Stimulated activated CD8-positive, alpha-beta memory T cell treated with anti-CD3 and anti-CD28 coated beads, Interleukin-12 subunit alpha, Interleukin-12 subunit beta, amount 100 ng/mL, for 24 hours (primary cell): ENCODE results near the gene ZFAND3.

Experiments used
- DNase-seq: peaks from one replicate; pipeline ENCODE4 v3.0.0-alpha.2; 2020; ENCODE audit errors: extremely low read depth

ZFAND3 gene

GRCh38 chr6:38153798-38154345 lies 334.3 kb downstream of the ZFAND3 start:
- DNase-seq, result no peak

GRCh38 chr6:38154731-38155130 lies 335.2 kb downstream of the ZFAND3 start:
- no peak for DNase-seq

- no peak for DNase-seq
Measured at GRCh38 chr6:38155144-38155543, 335.6 kb downstream of the ZFAND3 start.

DNA sequence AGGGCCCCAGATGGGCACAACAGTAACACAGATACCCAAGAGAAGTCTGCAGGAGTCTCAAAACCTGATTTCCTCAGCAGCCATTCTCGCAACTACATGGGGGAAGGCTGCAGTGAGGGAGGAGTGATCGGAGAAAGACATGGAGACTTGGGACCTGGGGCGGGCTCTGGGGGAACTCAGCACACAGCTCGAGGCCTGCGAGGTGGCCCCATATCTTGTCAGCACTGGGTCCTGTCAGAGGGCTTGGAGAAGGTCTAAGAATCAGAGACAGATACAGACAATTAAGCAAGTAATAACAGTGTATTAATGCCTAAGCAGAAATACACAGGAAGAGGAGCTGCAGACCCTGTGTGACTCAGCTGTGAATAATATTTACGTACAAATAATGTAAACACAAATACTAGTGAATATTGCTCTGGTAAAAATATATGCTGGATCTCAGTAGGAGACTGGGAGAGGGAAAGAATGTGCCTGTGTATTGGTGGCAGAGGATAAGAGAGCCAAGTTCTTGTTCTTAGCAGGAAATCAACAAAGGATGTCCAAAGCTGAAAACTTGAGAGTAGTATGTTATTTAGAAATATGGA lies 336.2 kb downstream of the ZFAND3 start:
- DNase-seq, result no peak

DNA sequence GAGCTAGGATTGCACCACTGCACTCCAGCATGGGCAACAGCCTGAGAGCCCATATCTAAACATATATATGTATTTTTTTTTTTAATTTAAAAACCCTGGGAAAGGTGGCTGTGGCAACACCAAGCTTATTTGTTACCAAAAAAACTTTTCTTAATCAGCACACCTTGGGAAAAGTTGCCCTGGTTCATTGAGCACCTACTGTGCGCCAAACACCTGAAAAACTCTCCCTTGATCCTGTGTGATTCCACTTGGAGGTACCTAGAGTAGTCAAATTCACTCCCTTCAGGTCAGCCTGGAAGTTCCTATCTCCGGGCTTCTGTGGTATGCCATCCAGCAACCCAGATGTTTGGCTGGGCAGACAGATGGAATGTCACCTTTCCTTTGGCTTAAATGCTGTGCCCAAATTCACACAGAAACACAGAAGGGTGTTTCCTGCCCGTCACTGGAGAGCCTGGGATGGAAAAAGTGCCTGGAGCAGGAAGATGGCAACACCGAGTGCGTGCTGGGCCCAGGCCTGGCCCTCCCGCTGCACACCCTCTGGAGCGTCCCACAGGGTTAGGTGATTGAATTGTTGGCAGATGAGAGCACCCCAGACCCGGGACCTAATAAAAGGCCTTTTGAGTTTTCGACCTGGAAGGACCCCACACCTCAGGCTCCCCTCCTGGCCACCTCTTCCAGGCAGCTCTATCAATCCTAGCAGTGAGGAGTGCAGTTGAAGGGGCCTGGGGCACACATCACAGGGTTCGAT lies 337.5 kb downstream of the ZFAND3 start:
- DNase-seq, result no peak

DNA sequence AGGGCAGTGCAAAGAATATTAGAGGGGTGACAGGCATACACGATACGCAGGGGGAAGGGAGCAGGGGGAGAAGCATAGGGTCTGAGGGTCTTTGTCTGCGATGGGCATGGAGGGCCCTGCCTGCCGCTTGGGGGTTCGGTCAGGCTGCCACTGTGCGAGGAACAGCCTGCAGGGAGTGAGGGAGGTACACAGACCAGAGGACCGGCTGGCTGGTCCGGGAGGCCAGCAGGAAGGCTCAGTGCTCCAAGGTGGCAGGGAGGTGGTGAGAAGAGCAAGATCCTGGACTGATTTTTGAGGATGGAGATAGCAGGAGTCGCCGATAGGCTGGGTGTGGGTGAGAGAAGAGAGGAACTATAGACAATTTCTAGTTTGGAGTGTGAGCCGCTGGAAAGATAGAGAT lies 338.4 kb downstream of the ZFAND3 start:
- DNase-seq, result no peak

DNA sequence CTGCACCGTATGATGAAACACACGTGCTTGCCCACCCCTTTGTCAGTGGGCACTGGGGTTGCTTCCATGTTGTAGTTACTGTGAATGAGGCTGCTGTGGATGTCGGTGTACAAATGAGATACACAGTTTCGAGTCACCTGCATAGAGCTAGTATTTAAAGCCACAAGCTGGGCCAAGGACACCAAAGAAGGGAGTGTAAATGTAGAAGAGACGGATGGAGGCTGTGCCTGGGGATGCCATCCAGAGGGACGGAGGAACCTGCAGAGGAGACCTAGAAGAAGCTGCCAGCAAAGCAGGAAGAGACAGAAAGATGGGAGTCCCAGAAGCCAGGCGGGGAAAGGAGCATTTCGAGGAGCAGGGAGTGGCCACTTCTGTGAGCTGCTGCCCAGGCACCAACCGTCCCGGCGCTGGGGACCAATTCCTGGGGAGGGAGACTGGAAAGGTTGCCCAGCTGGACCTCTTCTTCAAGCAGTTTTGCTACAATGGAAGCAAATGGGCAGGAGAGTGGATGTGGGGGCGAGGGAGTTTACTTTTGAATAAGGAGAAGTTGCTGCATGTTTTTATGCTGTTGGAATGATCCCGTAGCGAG lies 339.3 kb downstream of the ZFAND3 start:
- DNase-seq, result no peak

- no peak for DNase-seq
Measured at GRCh38 chr6:38159596-38159995, 340.1 kb downstream of the ZFAND3 start.

DNA sequence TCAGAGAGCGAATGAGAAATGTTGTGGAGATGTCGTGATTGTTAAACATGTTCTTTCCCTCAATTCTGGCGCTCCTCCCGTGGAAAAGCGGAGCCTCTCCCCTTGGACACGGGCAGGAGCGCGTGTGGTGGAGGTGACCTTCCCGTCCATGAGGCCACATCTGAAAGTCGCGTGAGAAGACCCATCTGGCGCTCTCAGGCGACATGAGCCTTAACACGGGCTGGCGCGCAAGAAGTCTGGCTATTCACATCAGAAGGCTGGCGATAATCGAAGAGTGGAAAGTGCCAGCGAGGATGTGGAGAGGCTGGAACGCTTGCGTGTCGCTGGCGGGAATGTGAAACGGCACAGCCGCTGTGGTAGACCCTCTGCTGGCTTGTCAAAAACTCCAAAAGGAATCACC lies 341.3 kb downstream of the ZFAND3 start:
- DNase-seq, result no peak

DNA sequence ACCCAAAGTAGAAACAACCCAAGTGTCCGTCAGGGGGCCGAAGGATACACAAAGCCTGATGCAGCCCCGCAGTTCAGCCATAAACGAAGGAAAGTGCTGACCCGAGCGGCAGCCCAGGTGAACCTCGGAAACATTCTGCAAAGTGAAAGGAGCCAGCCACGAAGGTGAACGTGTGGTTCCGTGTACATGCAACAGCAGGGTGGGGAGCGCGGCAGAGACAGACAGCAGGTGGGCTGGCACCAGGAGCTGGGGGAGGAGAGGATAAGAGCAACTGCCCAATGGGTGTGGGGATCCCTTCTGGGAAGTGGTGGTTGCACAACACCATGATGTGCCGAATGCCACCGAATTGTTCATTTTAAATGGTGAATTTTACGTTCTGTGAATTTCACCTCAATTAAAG lies 341.8 kb downstream of the ZFAND3 start:
- no peak for DNase-seq

DNA sequence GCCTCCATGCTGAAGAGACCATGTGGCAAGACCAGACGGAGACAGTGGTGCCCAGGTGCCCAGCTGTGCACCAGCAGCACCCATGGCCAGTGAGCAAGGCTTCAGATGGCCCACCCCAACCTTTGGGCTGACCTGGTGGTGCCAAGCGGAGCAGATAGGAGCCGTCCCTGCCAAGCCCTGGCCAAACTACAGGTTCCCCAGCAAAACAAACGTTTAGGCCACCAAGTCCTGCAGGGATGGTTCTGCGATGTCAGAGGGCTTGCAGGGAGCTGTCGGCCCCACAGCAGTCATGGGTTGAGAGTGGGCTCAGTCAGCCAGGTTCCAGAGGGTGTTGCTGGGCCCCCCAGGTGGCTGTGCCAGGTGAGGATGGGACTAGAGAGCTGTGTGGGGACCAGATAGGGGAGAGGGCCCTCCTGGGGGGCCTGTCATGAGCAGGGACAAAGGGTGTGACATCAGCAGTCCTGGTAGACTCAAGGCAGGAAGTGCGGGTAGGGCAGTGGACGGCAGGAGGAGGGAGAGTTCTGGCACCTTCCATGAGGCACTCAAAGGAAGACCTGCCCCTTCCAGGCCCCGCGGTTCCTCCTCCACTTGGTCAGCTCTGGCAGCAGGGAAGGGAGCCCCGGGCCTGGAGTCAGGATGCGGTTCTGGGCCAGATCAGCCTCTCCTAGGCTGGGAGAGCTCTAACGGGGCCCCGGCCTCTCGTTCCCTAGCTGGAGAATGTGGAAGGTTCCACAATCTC lies 342.4 kb downstream of the ZFAND3 start:
- DNase-seq, result no peak

GRCh38 chr6:38162493-38163185 lies 343.1 kb downstream of the ZFAND3 start:
- no peak for DNase-seq

DNA sequence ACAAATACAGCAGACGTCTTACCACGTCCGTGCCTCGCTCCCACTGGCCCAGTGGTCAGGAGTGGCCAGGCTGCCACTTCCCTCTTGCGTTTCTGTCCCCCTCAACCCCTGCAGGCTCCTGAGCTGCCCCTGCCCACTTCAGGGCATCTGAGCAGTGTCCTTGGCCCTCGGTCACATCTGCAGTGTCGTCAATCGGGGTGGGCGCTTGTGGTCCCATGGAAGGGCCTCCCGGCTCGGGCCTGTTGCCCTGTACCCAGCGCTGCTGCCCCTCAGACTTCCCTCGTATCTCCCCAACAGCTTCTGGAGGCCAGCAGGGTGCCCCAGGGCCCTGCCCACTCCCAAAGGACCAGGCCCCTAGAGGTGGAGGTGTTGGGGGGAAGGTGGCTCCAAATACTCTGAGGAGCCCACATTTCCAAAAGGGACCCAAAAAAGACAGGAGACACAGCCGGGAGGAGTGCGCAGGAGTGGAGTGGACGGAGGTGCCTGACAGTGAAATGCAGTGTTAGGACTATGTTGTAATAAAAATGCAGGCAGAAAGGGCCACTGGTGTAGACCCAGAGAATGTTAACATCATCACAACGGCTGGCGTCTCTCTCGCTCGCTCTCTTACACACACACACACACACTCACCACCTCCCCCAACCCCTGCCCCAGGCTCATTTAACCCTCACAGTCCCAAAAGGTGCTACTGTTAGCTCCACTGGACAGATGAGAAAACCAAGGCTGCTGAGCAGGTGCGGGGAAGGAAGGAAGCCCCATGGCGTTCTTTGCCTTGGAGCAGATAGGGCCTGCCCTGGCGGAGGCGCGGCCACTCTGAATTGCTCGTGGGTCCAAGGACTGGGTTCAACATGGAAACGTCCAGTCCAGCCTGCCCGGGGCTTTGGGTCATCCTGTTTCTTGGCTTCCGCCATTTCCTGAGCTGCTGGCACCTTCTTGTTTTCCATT lies 343.9 kb downstream of the ZFAND3 start:
- DNase-seq, result no peak

- no peak for DNase-seq
Measured at GRCh38 chr6:38164131-38164481, 344.6 kb downstream of the ZFAND3 start.

DNA sequence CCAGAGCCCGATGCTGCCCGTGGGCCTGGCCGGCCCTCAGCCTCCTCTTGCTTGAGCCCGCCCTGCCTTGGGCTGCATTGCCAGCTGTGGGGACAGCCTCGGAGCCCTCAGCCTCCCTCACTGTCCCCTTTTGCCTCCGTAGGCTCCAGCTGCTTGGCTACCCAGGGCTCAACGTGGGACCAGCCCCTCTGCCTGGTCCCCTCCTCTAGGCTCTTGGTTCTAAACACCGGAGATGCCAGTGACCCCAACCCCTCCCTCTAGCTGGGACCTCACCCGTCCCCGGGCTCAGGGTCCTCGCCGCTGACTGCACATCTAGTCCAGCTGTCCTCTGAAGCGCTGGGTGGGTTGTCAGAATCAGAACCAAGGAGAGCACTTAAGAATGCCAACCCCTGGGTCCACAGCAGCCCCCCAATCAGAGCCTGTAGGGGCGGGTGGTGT lies 345.2 kb downstream of the ZFAND3 start:
- DNase-seq, result no peak

GRCh38 chr6:38166411-38167240 lies 347.1 kb downstream of the ZFAND3 start:
- no peak for DNase-seq

GRCh38 chr6:38167598-38167997 lies 348.1 kb downstream of the ZFAND3 start:
- DNase-seq, result no peak

DNA sequence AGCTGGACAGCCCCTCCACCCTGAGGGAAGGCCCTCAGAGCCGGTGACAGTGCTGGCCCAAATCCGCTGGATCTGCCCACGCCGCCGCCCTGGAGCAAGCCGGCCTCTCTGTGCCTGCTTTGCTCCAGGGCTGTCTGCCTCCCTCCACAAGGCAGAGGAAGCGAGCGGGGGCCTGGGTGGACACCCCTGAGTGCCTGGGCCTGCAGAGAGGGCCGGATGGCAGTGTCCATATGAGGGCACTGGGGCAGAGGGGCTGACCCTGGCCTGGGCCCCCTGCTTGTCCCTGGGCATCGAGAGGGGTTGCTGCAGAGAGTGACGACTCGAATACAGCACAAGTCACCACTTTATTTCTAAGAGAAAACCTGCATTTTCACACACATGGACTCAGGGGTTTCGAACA lies 348.6 kb downstream of the ZFAND3 start:
- no peak for DNase-seq

DNA sequence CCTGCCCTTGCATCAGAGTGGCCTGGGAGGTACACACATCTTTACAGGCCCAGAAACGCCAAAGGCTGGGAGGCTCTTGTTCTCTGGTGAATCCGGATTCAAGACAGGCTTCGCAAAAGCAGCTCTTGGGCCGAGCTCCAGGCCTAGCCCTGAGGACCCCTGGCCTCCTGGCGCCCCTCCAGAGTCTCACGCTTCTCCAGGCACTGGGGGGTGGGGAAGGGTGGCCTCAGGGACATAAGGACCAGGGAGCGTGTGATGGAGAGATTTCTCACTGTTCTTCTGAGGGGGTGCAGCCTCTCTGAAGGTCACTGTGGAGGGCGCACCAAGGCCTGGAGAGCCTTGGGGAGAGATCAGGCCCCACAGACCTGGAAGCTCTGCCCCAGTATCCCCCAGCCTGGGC lies 349.2 kb downstream of the ZFAND3 start:
- DNase-seq, result no peak
